ENCODE measurements around the gene ANK3.

DNA sequence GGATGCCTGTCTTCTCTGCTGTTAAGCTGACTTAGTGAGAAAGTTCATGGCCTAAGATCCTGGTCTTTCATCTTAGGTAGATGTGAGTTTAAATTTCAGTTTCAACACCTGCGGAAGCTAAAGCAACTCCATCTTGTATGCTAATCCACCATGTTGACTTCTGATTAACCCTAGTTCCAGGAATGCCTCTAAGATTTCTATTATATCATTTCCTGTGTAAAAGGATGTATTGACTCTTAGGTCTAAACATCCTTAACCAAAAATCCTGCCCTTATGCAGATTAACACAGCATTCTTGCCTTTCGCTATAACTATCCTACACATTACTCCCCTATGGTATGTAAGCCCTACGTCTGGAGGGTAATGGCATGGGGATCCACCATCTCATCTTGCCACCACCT, 388.9 kb downstream of the ANK3 start:
- TF ChIP-seq, protein P1, sequence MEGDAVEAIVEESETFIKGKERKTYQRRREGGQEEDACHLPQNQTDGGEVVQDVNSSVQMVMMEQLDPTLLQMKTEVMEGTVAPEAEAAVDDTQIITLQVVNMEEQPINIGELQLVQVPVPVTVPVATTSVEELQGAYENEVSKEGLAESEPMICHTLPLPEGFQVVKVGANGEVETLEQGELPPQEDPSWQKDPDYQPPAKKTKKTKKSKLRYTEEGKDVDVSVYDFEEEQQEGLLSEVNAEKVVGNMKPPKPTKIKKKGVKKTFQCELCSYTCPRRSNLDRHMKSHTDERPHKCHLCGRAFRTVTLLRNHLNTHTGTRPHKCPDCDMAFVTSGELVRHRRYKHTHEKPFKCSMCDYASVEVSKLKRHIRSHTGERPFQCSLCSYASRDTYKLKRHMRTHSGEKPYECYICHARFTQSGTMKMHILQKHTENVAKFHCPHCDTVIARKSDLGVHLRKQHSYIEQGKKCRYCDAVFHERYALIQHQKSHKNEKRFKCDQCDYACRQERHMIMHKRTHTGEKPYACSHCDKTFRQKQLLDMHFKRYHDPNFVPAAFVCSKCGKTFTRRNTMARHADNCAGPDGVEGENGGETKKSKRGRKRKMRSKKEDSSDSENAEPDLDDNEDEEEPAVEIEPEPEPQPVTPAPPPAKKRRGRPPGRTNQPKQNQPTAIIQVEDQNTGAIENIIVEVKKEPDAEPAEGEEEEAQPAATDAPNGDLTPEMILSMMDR (tag by site-specific recombination; IDR thresholded peaks at IDR 0.05) = no peak
- no peak for TF ChIP-seq REST (tag by site-specific recombination; IDR thresholded peaks at IDR 0.05)
- TF ChIP-seq ZNF2 (tag by site-specific recombination; IDR thresholded peaks at IDR 0.05) = no peak
- TF ChIP-seq ZNF274 (IDR thresholded peaks at IDR 0.05; ENCODE audit: low read length) = no peak
- TF ChIP-seq ZNF274 (tag by site-specific recombination; IDR thresholded peaks at IDR 0.05; ENCODE audit: borderline replicate concordance) = no peak
- no peak for TF ChIP-seq GLI4 (tag by site-specific recombination; IDR thresholded peaks at IDR 0.05)
- no peak for TF ChIP-seq ZNF202 (tag by site-specific recombination; IDR thresholded peaks at IDR 0.05; ENCODE audit: borderline replicate concordance)
- TF ChIP-seq TCF7L2 (IDR thresholded peaks at IDR 0.05; ENCODE audit: borderline replicate concordance, low read depth, low read length) = no peak
- TF ChIP-seq, protein P2, sequence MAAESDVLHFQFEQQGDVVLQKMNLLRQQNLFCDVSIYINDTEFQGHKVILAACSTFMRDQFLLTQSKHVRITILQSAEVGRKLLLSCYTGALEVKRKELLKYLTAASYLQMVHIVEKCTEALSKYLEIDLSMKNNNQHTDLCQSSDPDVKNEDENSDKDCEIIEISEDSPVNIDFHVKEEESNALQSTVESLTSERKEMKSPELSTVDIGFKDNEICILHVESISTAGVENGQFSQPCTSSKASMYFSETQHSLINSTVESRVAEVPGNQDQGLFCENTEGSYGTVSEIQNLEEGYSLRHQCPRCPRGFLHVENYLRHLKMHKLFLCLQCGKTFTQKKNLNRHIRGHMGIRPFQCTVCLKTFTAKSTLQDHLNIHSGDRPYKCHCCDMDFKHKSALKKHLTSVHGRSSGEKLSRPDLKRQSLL (tag by site-specific recombination; IDR thresholded peaks at IDR 0.05) = no peak
- no peak for TF ChIP-seq ZNF549 (tag by site-specific recombination; IDR thresholded peaks at IDR 0.05)
- TF ChIP-seq ZNF513 (tag by site-specific recombination; IDR thresholded peaks at IDR 0.05) = no peak
- no peak for TF ChIP-seq ZNF175 (tag by site-specific recombination; IDR thresholded peaks at IDR 0.05)
